WERI-Rb-1 (cell line): Measurements from ENCODE around the gene PHLDB1.
"Not testable (repeated sequence)": the region's sequence is repeated elsewhere in the genome, so short reads cannot be mapped to it uniquely, and the experiment has no call there.

Experiments
- DNase-seq: peaks from one replicate; pipeline ENCODE4 v3.0.0-alpha.2; 2020
- H3K27ac ChIP-seq: fragments of 250-450 bp; sonication (Bioruptor Pico); 2 replicates; pipeline ENCODE4 v1.5.1; 2020; ENCODE audit warnings: mild to moderate bottlenecking, moderate library complexity
- H3K27me3 ChIP-seq: fragments of 250-450 bp; sonication (Bioruptor Pico); 2 replicates; pipeline ENCODE4 v1.5.1; 2021; ENCODE audit warnings: mild to moderate bottlenecking, low read depth, moderate library complexity; ENCODE audit not compliant: insufficient read depth, severe bottlenecking
- H3K36me3 ChIP-seq: fragments of 250-450 bp; sonication (Bioruptor Pico); 2 replicates; pipeline ENCODE4 v1.5.1; 2020; ENCODE audit warnings: mild to moderate bottlenecking, moderate library complexity
- H3K4me3 ChIP-seq: 2 replicates; pipeline ENCODE4 v1.5.1; 2011; ENCODE audit warnings: low read depth, mild to moderate bottlenecking, control low read depth, low read length
- H3K9me3 ChIP-seq: fragments of 250-450 bp; sonication (Bioruptor Pico); 2 replicates; pipeline ENCODE4 v1.5.1; 2021; ENCODE audit warnings: mild to moderate bottlenecking, moderate library complexity; ENCODE audit not compliant: severe bottlenecking
- TF ChIP-seq, protein P1 (sequence below): IDR thresholded peaks from 2 replicates; pipeline ENCODE4 v1.5.1; 2011; ENCODE audit warnings: low read depth, mild to moderate bottlenecking, control low read depth, inconsistent platforms, low read length

The PHLDB1 gene

DNA sequence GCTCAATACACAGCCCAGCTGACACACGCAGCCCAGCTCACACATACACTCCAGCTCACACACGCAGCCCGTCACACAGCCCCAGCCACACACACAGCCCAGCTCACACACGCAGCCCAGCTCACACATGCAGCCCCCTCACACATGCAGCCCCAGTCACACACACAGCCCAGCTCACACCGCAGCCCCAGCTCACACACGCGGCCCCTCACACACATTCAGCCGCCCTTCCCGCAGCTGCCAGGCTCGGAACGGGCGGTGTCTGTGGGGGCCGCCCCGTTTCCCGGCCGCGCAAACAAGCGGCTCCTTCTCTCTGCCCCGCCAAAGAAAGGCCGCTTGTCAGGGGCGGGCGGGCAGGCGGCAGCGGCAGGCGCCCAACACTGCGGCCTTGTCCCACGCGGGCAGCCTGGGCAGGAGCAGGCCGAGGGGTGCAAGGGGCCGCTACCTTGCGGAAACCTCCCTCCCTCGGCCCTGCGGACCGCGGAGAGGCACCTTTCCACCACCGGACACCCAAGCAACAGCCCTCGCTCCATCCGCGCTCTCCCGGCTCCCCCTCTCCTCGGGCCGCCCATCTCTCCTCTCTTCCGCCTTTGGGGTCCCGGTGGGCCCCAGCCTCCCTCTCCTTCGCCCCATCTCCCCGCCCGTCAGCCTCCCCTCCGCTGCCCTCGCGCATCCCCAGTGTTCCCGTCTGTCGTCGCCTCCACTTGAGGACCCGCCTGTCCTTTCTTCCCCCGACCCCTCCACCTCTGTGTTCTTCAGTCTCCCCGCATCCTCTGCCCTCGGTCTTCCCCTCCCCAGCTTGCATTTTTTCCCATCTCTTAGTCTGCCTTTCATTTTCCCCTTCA is 2.2 kb downstream of the PHLDB1 start:
- DNase-seq, result no peak
- Histone ChIP-seq H3K36me3 (no peaks in the 10 kb centered on the region), H3K4me3 (no peak overlapping the region), H3K9me3 (no peaks in the 10 kb centered on the region), H3K27ac (no peak overlapping the region), H3K27me3 (no peaks in the 10 kb centered on the region)
- TF ChIP-seq, protein P1, sequence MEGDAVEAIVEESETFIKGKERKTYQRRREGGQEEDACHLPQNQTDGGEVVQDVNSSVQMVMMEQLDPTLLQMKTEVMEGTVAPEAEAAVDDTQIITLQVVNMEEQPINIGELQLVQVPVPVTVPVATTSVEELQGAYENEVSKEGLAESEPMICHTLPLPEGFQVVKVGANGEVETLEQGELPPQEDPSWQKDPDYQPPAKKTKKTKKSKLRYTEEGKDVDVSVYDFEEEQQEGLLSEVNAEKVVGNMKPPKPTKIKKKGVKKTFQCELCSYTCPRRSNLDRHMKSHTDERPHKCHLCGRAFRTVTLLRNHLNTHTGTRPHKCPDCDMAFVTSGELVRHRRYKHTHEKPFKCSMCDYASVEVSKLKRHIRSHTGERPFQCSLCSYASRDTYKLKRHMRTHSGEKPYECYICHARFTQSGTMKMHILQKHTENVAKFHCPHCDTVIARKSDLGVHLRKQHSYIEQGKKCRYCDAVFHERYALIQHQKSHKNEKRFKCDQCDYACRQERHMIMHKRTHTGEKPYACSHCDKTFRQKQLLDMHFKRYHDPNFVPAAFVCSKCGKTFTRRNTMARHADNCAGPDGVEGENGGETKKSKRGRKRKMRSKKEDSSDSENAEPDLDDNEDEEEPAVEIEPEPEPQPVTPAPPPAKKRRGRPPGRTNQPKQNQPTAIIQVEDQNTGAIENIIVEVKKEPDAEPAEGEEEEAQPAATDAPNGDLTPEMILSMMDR, result no peak

DNA sequence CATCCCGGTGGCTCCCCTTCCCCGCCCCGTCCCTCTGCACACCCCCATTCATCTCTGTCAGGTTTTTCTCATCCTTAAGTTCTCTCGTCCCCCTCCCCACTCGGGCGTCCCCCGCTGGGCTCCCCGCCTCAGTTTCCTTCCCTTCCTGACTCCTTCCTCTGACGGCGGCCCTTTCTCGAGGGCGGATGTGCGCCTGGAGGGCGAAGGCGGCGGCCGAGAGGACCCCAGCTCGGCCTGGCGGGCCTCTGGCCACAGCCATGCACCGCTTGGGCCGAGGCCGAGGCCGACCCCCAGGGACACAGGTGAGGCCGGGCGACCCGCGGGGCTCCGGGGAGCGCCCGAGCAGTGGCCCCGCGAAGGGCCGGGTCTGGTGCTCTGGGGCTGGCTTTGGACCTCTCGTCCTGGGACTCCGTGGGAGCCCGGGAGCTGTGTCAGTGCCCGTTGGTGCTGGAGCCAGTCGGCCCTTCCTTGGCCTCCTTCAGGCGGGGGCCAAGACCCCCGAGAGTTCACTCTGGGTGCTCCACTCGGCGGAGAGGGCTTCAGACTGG is 2.9 kb downstream of the PHLDB1 start:
- no peak overlapping the region for H3K27ac ChIP-seq
- no peak overlapping the region for H3K4me3 ChIP-seq
- TF ChIP-seq, protein P1, result no peak
- H3K27me3 ChIP-seq, result no peaks in the 10 kb centered on the region
- H3K9me3 ChIP-seq, result no peaks in the 10 kb centered on the region
- no peak for DNase-seq
- no peaks in the 10 kb centered on the region for H3K36me3 ChIP-seq

DNA sequence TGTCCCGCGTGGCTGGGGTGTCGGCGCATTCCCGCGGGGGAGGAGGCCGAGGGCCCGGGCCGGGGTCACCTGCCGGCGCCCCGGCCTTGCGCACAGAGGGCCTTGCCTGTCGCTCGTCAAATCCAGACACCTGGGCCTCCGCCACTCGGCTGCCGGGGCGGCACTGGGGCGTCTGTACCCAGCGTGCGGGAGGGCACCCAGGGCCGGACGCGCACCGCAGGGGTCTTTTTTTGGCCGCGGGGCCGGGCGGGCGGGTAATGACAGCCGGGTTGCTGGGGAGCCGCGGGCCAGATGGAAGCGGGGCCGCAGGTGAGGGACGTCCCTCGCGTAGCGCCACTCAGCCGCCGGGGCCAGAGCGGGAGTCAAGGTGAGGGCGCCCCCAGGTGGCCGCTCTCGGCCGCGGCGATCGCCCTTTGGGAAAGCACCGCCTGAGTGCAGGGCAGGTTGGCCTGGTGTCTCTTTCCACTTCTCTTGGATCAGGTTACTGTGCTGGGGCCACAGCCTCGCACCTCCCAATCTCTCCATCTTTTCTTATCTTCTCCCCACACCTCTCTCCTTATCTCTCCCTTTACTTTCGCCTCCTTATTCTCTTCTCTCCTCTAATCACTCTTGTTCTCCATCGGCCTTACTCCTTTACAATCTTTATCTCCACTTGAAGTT is 3.5 kb downstream of the PHLDB1 start:
- H3K9me3 ChIP-seq, result no peaks in the 10 kb centered on the region
- no peak for DNase-seq
- no peak overlapping the region for H3K27ac ChIP-seq
- TF ChIP-seq, protein P1, result peak; percentile 66
- no peaks in the 10 kb centered on the region for H3K36me3 ChIP-seq
- no peaks in the 10 kb centered on the region for H3K27me3 ChIP-seq
- H3K4me3 ChIP-seq, result no peak overlapping the region

DNA sequence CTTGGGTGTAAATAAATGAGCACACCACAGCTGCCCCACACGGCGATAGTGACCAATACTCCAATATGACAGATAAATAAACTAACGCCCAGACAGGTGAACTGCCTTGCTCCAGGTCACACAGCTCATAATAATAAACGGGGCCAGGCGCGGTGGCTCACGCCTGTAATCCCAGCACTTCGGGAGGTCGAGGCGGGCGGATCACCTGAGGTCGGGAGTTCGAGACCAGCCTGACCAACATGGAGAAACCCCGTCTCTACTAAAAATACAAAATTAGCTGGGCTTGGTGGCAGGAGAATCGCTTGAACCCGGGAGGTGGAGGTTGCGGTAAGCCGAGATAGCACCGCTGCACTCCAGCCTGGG is 4.0 kb downstream of the PHLDB1 start:
- not testable (repeated sequence) for H3K27ac ChIP-seq, H3K27me3 ChIP-seq, DNase-seq, H3K9me3 ChIP-seq, H3K4me3 ChIP-seq, H3K36me3 ChIP-seq

DNA sequence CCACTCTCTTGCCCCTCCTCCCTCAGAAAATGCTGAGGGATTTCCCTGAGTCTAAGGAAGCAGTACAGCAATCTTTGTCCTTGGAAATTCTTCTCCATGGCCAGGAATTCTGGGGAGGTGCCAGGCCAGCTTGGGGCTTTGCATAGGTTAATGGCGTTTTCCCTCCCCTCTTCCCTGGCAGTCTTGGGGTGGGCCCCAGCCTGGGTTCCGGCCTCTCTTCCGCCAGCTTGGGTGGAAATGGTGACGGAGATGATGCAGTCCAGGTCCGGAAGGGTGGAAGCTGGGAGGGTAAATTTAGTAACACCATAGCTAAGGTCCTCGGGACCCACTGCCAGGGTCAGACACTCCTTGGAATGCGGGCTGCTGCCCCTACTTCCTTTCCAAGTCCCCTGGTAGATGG is 5.0 kb downstream of the PHLDB1 start:
- TF ChIP-seq, protein P1, result no peak
- Histone ChIP-seq H3K9me3 (no peaks in the 10 kb centered on the region), H3K4me3 (no peak overlapping the region), H3K27ac (no peak overlapping the region), H3K36me3 (no peaks in the 10 kb centered on the region), H3K27me3 (no peaks in the 10 kb centered on the region)
- no peak for DNase-seq

DNA sequence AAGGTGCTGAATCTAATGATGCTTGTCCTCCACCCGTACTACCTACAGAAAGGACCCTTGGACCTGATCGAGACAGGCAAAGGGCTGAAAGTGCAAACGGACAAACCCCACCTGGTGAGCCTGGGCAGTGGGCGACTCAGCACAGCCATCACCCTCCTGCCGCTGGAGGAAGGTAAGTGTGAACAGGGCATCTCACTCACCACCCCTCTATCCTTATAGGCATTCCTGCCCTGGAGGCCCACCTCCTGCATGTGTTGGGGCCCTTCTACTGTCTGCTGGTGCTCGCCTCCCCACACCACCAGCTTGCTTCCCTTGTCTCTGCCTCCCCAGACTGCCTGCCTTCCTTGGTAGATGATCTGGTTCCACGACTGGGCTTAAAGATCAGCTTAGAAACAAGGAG is 7.1 kb downstream of the PHLDB1 start:
- Histone ChIP-seq H3K4me3 (no peak overlapping the region), H3K9me3 (no peaks in the 10 kb centered on the region), H3K27me3 (no peaks in the 10 kb centered on the region), H3K27ac (no peak overlapping the region), H3K36me3 (no peaks in the 10 kb centered on the region)
- TF ChIP-seq, protein P1, result no peak
- no peak for DNase-seq
